Forelimb muscle (tissue), 1 donor: ENCODE data around the gene PCYT2. TPM values are rescaled to one million over a fixed set of nuclear protein-coding genes. Genes with fewer than 3 reads are reported as not detected.
"Not testable (repeated sequence)": the region's sequence is repeated elsewhere in the genome, so short reads cannot be mapped to it uniquely, and the experiment has no call there.

ENCODE experiments used
- DNase-seq: peaks from one replicate; pipeline ENCODE4 v3.0.0-alpha.2; 2013; ENCODE audit warnings: low read depth
- polyA plus RNA-seq: library from polyadenylated mRNA; unstranded; fragments of 120-200 nt; gene quantifications from one replicate; pipeline ENCODE4 v1.2.1, GENCODE V29; 2013; ENCODE audit not compliant: insufficient read length

Gene PCYT2
- polyA plus RNA-seq, 1 donor, result 9.6 TPM

DNA sequence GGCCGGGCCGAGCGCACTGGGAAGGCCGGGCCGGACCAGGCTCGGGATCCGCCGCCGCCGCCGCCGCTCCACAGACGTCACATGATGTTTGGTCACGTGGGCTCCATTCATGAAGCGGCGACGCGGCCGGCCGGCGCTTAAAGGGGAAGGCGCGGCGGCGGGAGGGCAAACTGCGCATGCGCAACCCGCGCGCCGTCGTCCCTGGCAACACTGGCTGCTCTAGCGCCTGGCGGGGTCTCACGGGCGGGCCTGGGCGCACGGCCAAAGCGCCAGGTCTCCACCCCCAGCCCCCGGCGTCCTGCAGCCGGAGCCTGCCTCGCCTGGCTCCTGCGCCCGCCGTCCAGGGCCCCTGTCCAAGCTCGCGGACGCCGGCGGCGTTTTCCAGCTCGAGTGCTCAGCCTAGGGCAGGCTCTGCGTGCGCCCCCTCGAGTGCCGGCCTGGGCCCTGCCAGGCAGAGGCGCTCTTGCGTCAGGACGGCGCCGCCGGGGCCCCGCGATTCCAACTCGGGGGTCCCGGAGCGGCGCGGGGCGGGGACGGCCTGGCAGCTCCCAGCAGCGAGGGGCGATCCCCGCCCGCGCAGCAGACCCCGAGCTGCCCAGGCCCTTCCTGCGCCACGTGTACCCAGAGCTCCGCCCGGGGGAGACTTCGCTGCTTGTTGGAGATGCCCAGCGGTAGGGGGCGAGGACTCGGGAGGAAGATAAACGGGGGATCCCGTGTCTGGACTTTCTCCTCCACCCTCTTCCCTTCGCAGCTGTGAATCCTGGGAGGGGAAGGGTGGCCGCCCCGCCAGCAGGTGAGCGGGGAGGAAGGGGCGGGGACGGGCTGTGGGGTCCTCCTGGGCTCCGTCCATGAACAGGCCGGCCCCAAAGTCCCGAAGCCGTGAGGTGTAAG, 16.7 kb upstream of the PCYT2 start, which contains the start of gene MAFG:
Gene MAFG, minus strand, starts transcription at position 83 of the 891 bp plus-strand sequence. CDS start 4,550 bp downstream, outside the sequence.
- peak; percentile 83 for DNase-seq

- DNase-seq, result no peak
Observed at GRCh38 chr17:81927152-81927652, 16.0 kb upstream of the PCYT2 start.

GRCh38 chr17:81926451-81927151, 15.4 kb upstream of the PCYT2 start:
- no peak for DNase-seq

DNA sequence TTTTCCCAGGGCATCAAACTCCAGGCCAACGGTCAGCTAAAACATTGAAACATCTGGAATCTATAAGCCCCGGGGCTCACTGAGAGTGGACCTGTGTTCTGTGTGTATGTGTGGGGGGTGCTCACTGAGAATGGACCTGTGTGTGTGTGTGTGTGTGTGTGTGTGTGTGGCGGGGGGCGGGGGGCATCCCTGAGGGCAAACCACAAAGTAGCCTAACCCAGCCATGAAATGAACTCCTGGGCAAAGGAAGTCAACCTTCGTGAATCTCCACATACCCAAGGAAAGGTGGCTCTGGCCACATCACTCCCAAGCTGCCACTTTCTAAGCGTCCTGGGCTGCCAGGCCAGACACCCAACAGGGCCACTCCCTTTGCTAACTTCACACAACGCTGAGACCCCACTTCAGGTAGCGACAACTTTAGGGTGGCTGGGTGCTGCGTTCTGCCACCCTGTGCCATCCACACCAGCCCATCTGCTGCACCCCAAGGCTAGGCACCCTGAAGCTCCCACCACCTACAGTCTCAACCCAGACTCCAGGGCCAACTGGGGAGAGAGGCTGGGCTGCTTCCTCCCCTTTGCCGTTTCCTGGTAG, 14.8 kb upstream of the PCYT2 start:
- DNase-seq, result no peak

GRCh38 chr17:81924557-81925532, 13.6 kb upstream of the PCYT2 start:
- DNase-seq, result no peak

DNA sequence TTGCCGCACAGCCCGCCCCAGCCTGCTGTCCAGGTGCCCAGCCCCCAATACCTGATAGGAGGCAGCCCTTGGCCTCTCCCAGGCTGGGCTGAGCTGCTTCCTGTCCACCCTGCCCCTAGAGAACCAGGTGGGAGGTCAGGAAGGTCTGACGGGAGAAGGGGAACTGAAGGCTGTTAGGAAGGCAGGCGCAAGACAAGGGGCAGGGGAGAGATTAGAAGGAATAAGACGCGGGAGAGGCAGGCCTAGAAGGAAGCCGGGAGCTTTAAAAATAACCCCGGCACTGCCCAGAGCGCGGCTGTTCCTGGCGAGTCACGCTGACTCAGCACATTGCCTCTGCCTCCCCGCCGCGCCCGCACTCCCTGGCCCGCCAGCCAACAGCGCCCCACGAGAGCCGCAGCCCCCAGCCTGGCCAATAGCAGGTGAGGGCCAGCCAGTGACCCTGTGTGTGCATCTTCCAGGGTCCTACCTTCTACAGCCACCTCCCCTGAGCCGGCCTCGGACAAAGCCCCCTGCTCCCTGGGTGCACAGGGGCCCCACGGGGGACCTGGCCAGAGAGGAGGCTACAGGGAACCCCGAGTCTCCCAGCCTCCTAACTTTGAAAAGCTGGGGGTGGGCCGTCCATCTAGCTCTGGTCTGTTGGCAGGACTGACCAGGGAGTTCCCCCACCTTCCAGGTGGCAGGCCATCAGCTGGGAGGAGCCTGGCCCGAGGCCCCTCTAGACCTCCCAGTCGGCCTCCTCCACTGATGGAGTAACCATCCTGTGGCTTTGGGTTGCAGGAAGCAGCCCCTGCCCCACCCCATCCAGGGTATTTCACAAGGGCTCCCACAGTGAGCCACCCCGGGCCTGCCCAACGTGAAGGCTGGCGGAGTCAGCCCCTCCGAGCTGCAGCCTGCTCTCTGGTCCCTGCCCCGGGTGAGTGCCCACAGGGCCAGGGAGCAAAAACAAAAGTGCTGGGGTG, 12.4 kb upstream of the PCYT2 start:
- no peak for DNase-seq

DNA sequence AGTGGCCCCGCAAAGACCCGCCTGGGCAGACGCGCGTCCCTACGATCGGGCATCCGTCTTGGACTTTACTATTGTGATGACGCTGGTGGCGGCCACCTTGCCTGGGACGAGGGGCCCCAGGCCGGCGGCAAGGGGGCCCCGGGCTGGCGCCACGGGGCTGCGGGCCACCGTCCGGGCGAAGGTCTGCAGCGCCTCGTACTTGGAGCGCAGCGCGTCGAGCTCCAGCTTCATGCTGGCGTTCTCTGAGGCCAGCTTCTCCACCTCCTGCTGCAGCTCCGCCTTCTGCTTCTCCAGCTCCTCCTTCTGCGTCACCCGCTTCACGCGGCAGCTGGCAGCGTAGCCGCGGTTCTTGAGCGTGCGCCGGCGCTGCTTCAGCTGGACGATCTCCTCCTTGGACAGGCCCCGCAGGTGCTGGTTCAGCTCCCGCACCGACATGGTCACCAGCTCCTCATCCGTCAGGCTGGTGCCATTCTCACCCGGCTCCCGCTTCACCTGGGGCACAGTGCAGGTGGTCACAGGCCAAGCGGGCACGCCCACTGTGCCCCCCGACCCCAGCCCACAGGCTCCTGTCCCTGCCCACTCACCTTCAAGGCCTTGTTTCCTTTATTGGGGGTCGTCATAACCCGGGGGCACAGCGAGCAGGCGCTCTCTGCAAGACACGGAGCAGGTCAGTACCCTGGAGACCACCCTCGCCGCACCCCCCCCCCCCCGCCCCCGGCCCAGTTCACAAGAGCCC, 11.5 kb upstream of the PCYT2 start:
- DNase-seq, result no peak

GRCh38 chr17:81921996-81922565, 10.9 kb upstream of the PCYT2 start:
- DNase-seq, result no peak

DNA sequence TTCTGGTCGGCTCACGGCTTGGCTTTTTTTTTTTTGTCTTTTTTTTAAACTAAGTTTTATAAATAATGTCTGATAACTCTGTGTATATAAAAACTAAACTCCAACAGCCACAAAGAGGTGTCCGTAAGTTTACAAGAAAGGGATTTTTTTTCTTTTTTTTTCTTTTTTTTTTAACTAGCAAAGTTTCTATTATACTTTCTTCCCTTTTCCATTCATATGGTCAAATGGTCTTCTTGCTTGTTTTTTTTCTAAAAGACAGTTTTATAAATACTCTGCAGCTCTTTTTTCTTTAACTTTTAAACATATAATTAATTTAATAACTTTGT, 10.3 kb upstream of the PCYT2 start:
- no peak for DNase-seq

DNA sequence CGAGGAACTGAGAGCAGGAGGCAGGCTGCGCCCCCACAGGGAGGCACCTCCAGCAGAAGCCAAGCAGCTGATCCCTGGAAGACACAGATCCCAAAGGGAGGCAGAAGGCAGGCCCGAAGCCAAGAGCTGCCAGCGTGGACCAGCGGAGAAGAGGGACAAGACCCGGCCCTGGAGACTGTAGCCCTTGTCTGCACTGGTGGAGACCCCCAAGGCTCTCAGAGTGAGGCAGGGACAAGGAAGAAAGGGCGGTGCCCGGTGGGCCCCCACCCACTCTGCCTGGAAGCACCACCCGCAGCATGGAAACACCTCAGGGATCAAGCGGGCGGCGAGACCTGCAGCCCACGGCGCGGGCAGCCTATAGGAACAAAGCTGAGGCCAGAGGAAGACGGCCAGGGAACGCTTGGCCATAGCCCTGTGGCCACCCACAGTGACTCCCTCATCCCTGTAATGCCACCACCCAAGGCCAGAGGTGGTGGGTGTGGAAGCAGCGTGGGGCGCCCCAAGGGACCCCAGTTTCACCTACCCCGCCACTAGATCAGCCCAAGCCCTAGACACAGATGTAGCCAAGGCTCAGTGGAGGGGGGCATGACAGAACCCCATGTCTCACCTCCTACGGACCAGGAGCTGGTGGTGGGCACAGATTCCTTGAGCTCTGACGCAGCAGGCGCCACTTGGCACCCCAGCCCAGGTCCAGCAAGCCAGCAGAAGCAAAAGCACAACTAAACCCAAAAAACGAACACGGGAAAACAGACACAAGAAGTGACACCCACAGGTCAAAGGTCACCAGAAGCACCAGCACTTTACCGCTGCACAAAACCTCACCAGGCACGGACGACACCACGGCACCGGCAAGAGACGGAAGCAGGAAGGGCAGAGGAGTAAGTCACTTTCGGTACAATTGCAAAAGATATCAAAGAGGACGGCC, 9.7 kb upstream of the PCYT2 start:
- no peak for DNase-seq

GRCh38 chr17:81918832-81919545, 7.8 kb upstream of the PCYT2 start:
- DNase-seq, result no peak

GRCh38 chr17:81918333-81918669, 7.1 kb upstream of the PCYT2 start:
- not testable (repeated sequence) for DNase-seq

- DNase-seq, result no peak
Observed at GRCh38 chr17:81917565-81918332, 6.5 kb upstream of the PCYT2 start, which contains the start of gene SIRT7. TSS of gene SIRT7 (minus strand) at chr17:81918176. CDS start at chr17:81918131, 45 bp downstream.

DNA sequence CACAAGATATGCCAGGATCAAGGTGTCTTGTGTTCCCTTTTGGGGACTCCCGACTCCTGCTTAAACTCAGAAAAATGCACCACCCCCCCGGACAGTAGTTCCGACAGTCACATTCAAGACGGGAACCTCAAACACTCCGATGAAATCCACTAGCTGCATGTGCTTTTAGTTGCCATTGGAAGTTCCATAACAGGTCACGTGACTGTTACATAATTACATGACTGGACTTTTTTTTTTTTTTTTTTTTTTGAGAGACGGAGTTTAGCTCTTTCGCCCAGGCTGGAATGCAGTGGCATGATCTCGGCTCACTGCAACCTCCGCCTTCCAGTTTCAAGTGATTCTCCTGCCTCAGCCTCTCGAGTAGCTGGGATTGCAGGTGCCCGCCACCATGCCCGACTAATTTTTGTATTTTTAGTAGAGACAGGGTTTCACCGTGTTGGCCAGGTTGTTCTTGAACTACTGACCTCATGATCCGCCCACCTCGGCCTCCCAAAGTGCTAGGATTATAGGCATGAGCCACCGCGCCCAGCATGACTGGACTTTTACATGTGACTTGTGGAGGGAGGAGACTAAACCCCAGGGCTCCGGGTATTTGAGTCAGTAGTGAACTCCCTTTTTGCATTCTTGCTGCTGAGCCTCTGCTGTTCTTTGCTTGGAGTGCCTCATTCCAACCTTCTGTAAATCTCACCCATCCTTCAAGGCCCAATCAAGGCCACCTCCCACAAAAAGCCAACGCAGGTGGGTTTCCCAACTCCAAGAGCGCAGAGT, 5.2 kb upstream of the PCYT2 start:
- DNase-seq, result no peak

GRCh38 chr17:81915331-81915730, 4.1 kb upstream of the PCYT2 start:
- DNase-seq, result no peak
